GM18873 (cell line): ENCODE measurements around the gene SLC66A2.
"Not testable (repeated sequence)": the region's sequence is repeated elsewhere in the genome, so short reads cannot be mapped to it uniquely, and the experiment has no call there.

Experiments used
- ATAC-seq: cut with Tn5 transposase; IDR thresholded peaks from one replicate; pipeline ENCODE4 v1.9.1; 2021; ENCODE audit warnings: mild to moderate bottlenecking, moderate library complexity, moderate number of reproducible peaks; ENCODE audit not compliant: unreplicated experiment, low FRiP score

SLC66A2 gene

DNA sequence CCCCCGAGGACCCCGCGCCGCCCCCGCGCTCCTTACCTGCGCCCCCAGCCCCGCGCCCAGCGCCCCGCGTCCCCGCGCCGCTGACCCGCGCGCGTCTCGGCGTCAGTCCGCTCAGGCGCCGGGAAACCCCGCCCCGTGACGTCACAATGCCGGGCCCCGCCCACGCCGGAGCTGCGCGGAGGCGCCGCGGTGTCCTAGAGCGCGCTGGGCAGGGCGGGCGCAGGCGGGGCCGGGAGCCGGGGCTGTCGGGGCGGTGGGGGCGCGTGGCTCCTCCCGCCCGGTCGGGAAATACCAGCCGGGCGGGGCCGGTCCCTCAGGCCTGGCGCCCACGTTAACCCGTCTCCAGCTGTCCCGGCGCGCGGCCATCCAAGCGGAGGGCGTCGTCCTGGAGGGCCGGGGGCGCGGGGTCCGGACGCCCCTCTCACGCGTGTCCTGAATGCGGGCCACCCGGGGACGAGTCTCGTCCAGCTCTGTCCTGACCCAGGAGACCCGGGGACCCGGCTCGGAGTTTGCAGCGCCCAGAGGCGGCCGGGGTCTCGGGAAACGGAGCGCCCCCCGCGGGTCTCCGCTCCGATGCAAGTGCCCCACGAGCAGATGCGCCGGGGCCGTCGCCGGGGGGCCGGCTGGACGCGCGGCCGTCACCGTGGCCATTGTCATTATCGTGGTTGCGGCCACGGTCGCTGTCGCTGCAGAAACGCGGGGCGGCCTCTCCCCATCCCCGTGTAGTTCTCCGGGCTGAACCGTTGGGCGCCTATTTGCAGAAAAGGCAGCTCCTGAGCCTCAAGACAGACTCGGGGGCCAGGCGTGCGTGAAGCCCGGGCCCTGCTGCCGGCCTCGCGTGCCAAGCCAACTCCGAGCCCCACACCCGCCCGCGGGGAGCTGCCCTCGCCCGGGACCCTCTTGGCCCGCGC, at the start of gene SLC66A2:
SLC66A2 (minus strand) TSS at position 109 of the 911 bp plus-strand sequence. CDS start 727 bp downstream, outside the sequence.
- ATAC-seq = no peak

DNA sequence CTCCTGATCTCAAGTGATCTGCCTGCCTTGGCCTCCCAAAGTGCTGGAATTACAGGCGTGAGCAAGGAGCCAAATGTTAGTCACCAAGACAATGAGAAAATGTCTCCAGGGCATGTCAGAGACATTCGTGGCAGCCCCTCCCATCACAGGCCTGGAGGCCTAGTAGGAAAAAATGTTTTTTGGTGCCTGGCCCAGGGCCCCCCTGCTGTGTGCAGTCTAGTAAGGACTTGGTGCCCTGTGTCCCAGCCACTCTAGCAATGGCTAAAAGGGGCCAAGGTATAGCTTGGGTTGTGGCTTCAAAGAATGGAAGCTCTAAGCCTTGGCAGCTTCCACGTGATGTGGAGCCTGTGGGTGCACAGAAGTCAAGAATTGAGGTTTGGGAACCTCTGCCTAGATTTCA, 49.4 kb upstream of the SLC66A2 start:
- ATAC-seq = no peak

DNA sequence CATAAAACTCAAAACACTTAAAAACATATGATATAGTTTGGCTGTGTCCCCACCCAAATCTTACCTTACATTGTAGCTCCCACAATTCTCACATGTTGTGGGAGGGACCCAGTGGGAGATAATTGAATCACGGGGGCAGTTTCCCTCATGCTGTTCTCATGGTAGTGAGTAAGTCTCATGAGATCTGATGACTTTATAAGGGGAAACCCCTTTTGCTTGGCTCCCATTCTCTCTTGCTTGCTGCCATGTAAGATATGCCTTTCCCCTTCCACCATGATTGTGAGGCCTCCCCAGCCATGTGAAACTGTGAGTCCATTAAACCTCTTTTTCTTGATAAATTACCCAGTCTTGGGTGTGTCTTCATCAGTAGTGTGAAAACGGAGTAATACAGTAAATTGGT, 48.2 kb upstream of the SLC66A2 start:
- ATAC-seq = not testable (repeated sequence)

DNA sequence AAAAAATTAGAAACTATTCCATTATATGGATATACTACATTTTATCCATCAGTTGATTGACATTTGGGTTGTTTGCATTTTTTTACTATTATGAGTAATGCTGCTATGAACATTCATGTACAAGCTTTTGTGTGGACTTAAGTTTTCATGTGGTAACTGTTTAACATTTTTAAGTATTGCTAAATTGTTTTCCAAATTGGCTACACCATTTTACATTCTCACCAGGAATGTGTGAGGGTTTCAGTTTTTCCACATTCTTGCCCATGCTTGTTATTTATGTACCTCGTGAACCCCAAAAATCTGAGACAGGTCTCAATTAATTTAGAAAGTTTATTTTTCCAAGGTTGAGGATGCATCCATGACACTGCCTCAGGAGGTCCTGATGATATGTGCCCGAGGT, 40.0 kb upstream of the SLC66A2 start:
- no peak for ATAC-seq

DNA sequence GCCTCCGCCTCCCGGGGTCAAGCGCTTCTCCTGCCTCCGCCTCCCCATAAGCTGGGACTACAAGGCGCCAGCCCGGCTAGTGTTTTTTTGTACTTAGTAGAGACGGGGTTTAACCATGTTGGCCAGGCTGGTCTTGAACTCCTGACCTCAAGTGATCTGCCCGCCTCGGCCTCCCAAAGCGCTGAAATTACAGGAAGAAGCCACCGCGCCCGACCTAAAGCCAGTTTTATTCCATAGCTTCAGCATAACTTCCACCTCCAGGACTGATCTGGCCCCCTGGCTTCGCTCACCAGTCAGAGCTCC, 37.7 kb upstream of the SLC66A2 start:
- ATAC-seq = no peak

DNA sequence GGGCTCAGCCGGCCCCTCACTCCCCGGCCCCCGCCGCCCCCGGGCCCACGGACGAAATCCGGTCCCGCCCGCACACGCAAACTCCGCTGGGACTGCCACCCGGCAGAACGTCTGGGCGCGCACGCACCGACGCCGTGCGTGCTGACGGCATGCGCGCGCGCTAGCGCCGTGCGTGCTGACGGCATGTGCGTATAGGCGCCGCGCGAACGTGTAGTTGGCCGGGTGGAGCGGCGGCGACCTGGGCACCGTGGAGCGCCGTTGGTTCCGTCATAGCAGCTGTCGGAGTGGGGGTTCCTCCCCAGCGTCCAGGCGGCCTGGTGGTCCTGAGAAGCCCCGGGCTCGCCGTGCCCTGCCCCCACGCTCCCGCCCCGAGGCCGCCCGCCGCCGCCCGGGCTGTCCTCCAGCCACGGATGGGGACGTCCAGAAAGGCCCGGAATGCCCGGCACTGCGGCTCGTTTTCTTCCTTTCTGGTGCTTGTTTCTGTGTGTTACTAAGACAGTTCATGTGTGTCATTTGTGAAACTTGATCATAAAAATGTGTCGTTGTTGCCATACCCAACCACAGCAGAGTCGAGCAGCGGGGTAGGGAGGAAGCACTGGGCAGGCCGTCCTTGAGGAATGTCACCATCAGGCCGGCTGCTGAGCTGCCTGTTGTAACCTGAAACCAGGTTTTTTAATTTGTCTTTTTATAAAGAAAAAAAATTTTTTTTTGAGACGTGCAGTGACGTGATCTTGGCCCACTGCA, 37.2 kb upstream of the SLC66A2 start, which contains the start of gene TXNL4A:
TXNL4A (minus strand) TSS at position 113 of the 744 bp plus-strand sequence. CDS start 171 bp downstream, outside the sequence.
- peak; percentile 89 for ATAC-seq

DNA sequence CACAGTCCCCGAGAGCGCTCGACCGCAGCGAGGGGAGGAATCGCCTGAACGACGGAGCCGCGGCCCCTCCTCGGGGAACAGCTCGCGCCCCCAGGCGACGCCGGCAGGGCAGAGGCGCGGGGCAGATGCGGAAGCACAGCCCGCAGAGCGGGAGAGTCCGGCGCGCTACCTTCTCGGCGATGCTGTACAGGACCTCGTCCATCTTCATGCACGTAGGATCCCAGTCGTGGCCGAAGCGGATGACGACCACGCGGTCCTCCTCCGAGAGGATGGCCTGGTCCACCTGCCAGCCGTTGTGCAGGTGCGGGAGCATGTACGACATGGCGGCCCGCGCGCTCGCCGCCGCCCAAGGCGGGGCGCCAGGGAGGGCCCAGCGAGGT, 36.6 kb upstream of the SLC66A2 start:
- peak; percentile 51 for ATAC-seq

DNA sequence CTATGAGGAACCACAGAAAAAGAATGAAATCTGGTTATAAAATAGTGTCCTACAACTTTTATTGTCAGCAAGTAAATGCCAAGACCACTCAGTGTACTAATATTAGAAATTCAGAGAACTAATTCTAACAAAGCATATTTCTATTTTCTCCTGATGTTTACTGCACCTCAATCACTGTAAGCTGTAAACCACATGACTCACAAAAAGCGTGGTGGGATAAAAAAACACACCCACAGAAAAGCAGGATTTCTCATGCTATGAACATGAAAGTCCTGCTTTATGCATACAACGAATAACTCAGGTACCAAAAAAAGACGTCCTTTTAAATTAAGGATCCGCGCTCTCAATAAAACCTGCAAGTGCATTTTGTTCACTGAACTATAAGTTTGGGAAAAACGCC, 36.1 kb upstream of the SLC66A2 start:
- ATAC-seq = no peak

DNA sequence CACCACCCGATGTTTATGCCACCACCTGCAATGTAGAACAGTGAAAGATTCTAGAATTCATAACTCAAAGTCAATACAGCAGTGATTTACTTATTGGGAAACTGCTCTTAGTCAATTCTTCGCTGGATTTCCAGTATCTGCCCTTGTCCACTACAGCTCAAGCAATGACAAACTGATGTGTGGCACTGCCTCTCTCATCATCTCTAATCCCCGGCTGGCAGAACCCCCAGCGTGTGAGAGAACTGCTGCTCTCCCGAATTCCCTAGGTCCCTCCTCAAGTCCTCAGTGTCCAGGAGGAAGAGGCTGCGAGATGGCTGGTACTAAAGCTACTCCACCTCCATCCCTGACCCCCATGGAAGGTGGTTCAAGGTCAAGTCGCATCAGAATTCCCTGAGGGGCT, 35.3 kb upstream of the SLC66A2 start:
- ATAC-seq = no peak

DNA sequence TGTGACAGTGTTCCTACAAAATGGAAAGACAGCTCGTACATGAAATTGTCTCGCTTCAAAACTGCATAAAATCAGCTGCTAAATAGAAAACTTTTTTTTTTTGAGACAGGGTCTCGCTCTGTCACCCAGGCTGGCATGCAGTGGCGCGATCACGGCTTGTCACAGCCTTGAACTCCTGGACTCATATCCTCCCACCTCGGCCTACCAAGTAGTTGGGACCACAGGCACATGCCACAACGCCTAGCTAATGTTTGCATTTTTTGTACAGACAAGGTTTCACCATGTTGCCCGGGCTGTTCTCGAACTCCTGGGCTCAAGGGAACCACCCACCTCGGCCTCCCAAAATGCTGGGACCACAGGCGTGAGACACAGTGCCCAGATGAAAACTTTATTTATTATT, 33.7 kb upstream of the SLC66A2 start:
- ATAC-seq = no peak

DNA sequence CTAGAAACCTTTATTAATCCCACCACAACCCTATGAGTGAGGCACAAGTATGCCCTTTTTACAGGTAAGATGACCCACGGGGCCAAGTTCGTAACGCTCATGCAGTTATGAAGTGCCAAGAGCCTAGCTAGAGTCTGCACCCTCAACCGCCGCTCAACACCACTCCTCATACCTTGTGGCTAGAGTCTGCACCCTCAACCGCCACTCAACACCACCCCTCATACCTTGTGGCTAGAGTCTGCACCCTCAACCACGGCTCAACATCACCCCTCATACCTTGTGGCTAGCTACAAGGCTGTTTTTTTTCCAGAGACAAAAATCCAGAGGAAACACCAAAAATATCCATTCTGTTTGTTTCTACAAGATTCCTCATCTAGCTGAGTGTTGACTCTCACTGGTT, 32.3 kb upstream of the SLC66A2 start:
- ATAC-seq = no peak

DNA sequence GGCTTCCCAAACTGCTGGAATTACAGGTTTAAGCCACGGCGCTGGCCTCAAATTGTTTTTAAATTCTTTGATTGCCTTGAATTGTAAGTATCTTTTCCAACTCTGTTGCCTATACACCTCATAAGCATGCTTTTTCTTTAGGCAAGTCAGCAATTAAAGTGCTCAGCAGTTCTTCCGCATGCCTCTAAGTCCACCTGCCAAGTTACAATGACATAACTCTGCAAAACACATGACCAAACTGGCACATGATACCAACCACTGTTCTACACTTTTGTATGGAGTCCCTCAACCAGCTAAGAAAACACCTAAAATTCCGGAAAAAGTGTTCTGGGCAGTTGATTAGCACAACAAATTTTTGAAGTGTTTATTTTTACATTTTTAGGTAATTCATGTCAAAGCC, 31.8 kb upstream of the SLC66A2 start:
- ATAC-seq = no peak

DNA sequence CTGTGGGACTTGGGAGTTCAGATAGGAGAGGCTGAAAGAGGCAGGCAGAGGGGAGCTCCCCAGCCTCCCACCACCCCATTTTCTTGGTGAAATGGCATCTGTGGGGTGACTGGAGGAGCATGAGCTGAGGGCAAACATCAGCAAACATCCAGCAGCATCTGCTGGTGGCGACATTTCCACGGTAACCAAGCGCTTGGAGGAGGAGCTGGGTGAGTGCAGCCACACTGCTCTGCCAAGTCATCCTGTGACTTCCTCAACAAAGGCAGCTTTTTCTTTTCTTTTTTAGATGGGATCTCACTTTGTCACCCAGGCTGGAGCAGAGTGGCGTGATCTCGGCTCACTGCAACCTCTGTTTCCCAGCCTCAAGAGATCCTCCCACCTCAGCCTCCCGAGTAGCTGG, 31.3 kb upstream of the SLC66A2 start:
- no peak for ATAC-seq

DNA sequence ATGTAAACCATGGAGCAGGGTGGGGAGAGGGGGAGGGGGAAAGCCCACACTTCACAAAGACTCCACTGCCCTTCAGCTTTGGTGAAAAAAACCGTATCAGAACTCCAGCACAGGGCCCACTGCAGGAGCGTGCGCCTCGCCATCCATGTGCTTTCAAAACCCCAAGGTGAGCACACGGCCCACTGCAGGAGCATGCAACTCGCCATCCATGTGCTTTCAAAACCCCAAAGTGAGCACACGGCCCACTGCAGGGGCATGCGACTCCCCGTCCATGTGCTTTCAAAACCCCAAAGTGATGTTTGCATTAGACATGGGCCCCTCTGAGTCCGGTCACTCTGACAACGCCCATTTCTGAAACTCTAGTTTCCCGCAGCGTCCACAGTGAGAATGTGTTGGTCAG, 29.1 kb upstream of the SLC66A2 start:
- no peak for ATAC-seq

DNA sequence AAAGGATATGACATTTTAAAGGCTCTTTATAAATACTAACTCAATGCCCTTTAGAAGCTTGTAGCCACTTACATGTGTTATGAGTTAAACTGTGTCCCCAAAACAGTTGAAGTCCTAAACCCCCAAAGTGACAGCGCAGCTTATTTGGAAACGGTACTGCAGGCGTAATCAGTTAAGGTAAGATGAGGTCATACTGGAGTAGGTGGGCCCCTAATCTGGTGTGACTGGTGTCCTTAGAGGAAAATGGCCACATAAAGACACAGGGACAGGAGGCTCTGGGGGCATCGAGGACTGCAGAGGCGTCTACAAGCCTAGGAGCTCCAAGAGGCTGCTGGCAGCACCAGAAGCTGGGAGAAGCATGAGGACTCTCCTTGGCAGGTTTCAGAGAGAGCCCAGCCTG, 28.4 kb upstream of the SLC66A2 start:
- no peak for ATAC-seq

DNA sequence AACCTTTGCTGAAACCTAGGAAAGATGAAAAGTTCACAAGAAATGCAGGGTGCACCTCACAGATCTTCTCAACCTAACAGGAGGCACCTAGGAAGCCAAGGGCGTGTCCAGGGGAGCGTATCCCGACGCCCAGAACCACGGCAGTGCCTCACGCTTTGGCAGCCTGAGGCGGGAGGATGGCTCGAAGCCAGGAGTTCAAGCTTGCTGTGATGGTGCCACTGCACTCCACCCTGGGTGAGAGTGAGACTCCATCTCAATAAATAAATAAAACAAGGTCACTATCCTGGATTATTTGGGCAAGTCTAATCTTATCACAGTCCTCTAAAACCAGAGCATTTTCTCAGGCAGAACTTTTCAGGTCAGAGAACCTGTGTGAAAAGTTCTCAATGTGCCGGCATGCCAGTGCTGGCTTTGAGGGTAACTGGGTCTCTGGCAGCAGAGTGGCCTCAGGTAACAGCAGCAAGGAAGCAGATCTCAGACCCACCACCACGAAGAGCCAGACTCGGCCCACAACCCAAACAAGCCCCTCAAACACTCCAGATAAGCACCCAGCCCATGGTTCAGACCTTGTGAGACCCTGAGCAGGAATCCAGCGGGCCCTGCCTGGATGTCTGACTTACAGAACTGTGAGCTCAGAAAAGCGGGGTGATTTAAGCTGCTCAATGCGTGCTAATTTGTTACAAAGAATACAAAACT, 24.7 kb upstream of the SLC66A2 start:
- ATAC-seq = no peak

DNA sequence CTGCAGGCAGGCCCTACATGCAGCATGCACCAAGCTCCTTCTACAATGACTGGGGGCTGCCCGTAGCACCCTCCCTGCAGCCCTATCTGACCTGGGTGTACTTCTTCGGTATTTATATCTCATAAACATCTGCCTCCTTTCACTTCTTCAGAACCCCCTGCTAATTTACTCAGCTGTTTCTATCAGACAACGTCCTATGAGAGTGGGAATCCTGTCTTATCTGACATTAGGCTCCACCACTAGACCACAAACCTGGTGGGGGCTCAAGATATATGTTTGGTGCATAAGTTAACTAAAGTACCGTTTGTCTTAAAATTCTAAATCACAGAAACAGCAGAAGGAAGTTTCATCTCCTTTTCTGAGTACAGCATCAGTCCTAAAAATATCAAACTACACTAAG, 23.6 kb upstream of the SLC66A2 start:
- no peak for ATAC-seq

DNA sequence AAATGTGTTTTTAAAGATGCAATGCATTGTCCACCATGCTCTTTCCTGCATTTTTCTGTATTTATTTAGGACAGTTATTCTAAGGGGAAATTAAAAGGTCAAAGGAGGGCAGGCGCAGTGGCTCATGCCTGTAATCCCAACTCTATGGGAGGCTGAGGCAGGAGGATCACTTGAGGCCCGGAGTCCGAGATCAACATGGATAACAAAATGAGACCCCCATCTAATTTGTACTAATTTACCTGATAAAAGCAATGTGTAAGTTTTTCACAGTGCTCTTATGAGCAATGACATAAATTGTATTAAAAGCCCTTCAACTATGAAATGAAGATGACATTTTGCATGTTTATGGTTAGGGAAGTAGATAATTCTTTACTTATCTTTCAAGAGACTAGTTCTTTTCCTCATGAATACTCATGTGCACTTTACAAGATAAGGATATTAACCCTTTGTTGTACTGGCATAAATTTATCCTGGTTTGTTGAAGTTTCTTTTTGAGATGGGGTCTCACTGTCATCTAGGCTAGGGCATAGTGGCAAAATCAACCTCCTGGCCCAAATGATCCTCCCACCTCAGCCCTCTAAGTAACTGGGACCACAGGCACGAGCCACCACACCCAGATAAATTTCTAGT, 22.7 kb upstream of the SLC66A2 start:
- no peak for ATAC-seq

DNA sequence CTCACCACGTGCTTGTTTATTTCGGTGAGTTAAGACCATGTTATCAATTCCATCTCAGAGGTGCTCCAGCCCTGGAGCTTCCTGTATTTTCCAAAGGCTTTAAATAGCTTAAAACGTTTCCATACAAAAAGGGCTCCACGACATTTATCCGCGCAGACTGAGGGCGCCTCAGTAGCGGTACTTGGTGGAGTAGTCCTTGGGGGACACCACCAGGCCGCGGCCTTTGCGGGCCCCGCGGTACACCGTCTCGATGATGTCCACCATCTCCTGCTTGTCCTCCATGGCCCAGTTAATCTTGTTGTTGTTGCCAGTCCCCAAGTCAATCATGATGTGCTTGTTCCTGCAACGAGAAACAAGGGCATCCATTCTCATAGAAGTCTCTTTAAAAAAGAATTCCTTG, 22.1 kb upstream of the SLC66A2 start:
- no peak for ATAC-seq

DNA sequence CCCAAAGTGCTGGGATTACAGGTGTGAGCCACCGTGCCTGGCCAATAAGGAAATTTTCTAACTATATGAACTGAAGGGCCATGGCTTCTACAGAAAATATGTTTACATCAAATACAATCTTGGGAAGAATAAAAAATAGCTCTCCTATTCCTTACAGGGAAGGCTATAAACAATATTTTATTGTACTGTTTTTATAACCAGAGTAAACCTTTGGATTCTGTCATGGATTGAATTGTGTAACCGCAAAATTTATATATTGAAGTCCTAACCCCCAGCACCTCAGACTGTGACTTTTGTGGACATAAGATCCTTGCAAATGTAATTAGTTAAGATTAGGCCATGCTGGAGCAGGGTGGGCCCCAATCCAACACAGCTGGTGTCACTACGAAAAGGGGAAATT, 21.3 kb upstream of the SLC66A2 start:
- ATAC-seq = no peak

DNA sequence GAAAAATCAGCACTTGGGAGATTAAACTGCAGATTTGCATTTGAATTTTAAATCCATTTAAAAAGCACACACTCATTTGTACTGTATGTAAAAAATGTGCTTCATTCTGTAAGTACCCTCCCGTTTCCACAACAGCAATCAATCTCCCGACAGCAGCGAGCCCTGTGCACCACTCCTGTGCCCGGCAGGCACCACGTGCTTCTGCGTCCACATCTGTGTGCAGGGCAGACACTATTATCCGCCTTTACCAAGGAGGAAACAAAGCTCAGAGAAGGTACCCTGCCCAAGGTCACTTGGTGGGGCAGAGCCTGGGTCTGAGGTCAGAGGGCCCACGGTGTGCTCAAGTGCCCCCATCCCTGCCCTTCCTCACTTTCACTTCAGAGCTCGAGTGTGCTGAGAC, 20.5 kb upstream of the SLC66A2 start:
- no peak for ATAC-seq
